Stimulated activated naive CD4-positive, alpha-beta T cell (primary cell): ENCODE measurements around the gene KHDRBS2.

Experiments used
- DNase-seq, 6 experiments: peaks; one replicate each; lab custom pipeline; 2025; lab: John Stamatoyannopoulos, UW

Gene KHDRBS2

GRCh38 chr6:62175195-62175594, 110.8 kb downstream of the KHDRBS2 start:
- no peak for DNase-seq

- no peak for DNase-seq
Measured at GRCh38 chr6:62174548-62174947, 111.5 kb downstream of the KHDRBS2 start.

DNA sequence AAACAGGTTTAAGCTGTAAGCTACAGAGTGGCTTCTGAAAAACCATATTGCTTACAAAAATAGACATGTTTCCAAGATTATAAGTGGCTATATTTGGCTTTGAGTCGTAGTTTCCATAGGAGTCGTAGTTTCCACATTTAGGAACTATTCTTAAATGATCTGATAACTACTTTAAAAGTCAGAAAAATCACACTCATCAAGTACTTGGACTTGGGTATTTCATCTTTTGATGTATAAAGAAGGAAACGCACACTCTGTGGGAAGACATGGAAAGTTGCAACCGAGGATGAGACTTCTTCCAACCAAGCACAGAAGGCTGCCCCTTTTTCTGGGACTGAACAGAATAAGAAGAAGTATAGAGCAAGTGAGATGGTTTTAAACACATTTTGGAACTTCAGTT, 118.3 kb downstream of the KHDRBS2 start:
- DNase-seq: no peak

DNA sequence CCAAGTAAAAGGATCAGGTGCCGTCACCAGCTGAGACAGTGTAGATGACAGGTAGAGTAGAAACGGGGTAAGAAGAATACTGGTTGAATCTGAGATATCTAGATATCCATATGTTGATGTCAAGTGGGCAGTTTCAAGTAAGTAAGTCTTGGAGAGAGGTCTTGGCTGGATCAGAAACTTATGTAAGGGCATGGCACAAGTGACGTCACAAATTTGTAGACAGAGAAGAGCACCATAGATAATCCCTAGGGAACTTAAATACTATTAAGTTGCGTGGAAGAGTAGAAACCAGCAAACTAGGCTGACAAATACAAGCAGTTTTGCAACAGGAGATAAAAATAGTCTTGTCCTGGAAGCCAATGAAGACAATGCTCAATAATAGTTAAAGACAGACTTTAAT, 123.2 kb downstream of the KHDRBS2 start:
- DNase-seq: no peak

- DNase-seq: no peak
Measured at GRCh38 chr6:62152796-62153195, 133.2 kb downstream of the KHDRBS2 start.

- DNase-seq: no peak
Measured at GRCh38 chr6:62150048-62150663, 135.9 kb downstream of the KHDRBS2 start.

DNA sequence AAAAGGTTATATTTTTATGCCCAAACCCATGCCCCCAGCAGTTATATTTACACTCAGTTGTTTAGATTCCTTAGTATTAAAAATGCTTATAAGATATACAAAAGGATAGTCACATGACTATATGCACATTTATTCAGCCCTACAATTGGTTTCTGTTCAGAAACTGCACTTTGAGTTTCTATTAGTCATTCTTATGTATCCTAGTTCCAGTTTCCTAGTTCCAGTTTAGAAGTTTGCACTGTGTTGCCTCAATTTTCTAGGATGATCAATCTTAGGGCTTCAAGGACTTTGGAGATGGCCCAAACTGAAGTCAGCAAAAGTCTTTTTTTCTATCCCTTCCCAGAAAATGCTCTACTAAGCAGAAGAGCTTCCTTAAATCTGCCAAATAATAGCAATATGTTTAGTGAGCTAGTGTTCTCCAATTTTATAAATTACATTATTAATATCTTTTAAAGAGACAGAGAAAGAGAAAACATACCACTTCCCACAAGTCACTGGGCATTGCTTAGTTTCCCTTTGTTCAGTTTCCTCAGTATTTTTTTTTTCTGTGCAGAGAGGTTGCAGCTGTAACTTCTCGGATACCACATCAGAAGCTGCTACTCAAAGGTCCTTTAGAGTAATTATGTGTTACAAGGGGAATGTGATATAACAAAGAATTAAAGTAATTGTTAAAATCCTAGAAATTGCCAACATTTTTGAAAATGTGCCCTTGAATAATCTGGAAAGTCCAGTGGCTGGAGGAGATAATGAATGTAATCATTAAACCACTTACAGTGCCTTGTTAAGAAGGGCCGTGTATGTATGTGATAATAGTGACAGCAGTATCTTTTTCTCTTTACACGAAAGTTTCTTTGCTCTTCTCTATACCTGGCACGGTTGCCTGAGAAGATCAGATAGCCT, 138.8 kb downstream of the KHDRBS2 start:
- DNase-seq: no peak

- DNase-seq: no peak
Measured at GRCh38 chr6:62129127-62129526, 156.9 kb downstream of the KHDRBS2 start.

GRCh38 chr6:62119401-62119800, 166.6 kb downstream of the KHDRBS2 start:
- DNase-seq: no peak

DNA sequence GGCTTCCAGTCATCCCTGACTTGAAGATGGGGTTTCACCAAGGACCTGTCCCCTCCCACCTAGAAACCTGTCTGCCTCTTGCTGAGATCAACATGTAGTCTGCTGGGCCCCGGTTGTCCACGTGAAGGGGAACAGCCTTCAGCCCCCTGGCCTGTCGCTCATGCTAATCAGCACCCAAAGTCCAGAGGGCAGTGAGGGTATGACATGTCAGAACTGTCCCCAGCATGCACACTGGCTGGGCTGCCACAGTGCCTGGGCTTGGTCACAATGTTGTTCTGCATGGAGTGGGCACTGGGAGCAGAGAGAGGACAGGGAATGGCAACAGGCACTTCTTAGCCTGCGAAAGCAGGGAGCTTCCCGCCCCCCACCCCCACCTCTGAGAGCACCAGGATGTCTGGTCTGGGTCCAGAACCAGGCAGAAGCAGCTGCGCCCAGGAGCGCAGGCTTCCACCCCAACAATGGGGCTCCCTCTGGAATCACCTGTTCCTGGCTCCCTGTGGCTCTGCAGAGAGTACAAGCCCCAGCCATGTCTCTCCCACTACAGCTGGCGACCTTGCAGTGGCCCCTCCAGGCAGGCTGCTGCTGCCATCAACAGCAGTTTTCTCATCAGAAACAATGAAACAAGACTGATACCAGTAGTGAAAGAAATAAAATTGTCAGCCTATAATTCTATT, 182.7 kb downstream of the KHDRBS2 start:
- DNase-seq: no peak

- no peak for DNase-seq
Measured at GRCh38 chr6:62102387-62102786, 183.6 kb downstream of the KHDRBS2 start.

DNA sequence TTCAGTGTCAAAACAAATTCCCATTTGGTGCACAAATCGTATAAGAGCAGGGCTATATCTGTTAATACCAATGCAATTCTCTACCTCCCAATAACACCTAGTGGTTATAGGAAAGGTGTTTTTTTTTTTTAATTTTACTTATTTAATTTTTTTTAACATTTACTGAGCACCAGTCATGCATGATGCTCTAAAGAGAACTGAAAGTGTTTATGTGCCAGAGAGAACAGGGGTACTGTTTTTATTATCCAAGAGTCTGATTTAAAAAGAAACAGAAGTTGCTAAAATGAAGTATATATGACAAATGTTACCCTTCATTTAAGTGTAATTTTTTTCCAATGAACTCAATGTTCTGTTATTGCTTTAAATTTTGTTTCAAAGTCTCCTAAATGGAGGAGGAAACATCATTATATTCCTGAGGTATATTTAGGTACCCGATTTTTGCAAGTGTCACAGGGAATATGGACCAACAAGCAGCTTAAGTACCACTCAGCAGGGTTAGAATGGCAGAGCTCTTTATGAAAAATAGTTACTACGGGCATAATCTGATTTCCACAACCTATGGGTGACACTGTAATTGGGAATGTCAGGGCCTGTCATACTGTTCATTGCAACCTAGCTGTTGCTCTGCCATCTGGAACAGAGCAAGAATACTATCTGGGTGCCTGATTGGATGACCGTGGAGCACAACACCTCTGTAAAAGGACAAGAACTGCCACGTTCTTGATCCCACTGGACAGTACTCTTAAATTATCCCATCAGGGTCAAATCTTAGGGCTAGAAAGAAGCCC, 195.4 kb downstream of the KHDRBS2 start:
- no peak for DNase-seq

GRCh38 chr6:62089781-62090180, 196.2 kb downstream of the KHDRBS2 start:
- no peak for DNase-seq

DNA sequence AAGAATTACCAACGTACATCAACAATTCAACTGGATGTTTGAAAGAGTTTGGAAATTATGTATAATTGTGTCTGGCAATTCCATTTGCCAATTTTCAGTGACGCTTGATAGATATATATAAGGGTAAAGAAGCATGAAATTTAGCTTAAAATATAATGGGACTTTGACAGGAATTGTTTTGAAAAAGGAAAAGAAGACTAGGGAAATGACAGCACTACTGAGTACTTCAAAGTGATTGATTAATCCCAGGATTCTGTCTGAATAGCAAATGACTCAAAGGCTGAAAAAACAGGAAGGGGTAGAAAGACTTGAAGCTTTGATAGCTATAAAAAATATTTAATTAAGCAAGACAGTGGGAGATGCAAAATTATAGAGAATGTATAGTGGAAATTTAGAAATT, 200.0 kb downstream of the KHDRBS2 start:
- DNase-seq: no peak

GRCh38 chr6:62075869-62076268, 210.2 kb downstream of the KHDRBS2 start:
- no peak for DNase-seq

GRCh38 chr6:62059901-62060300, 226.1 kb downstream of the KHDRBS2 start:
- no peak for DNase-seq

DNA sequence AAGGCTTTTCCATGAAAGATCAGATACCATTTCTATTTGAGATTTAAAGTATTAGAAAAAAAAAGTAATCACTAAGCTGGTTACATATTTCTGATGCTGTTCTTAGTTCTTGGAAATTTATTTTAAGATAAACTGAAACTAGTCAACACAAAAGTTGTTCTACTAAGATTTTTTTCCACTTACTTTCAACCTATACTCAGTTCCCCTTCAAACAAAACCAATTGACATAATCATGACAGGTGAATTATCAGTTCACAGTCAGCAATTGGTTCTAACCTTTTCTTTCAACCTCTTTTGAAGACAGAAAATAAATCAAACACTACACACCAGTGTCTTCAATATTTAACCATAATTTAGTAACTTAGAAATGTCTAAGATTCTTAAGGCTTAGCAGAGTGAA, 228.7 kb downstream of the KHDRBS2 start:
- DNase-seq: no peak

DNA sequence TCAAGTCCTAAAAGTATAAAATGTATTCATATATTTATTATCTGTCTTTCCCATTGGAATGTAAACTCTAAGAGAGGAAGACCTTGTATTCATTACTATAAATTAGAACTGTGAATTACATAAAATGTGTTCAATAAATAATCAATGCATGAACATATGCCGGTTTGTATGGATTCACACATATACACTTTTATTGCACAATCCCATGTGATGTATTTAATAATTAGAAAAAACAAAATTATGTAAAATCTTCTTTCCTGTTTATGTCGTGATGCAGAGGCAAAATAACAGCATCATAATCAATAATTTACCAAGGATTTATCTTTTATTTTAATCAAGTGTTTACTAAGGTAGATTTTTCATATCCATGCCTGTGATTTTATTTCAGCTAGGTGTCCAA, 240.5 kb downstream of the KHDRBS2 start:
- no peak for DNase-seq

- no peak for DNase-seq
Measured at GRCh38 chr6:62043084-62043483, 242.9 kb downstream of the KHDRBS2 start.

- no peak for DNase-seq
Measured at GRCh38 chr6:62042429-62042828, 243.6 kb downstream of the KHDRBS2 start.

DNA sequence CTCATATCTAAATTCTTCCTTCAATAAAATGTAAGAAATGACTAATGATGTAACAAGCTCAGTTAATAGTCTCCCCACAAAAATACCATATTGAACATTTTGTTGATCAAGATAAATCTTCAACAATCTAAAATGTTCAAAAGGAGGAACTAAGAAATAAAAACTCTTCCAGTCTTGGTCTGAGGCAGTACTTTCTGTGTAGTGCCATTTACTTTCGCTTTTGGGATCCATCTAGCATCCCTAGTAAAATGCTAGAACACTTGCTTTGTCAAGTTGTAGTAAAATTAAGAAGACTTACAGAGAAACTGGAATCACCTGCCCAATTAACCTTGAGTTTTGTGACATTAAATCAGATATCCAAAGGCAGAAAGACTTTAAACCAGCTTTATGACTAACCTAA, 246.4 kb downstream of the KHDRBS2 start:
- no peak for DNase-seq

GRCh38 chr6:62037445-62037844, 248.6 kb downstream of the KHDRBS2 start:
- DNase-seq: no peak
